ENCODE data around the gene TXNRD1. TPM values are rescaled to one million over a fixed set of nuclear protein-coding genes. Genes with fewer than 3 reads are reported as not detected.
"Not testable (repeated sequence)": the region's sequence is repeated elsewhere in the genome, so short reads cannot be mapped to it uniquely, and the experiment has no call there.

The TXNRD1 gene
- total and polyA plus RNA-seq, 5 donors: 57.9 to 187 (median 144) TPM

- no peak overlapping the region for H3K27ac ChIP-seq (ENCODE audit: low read length)
- H3K4me3 ChIP-seq (ENCODE audit: low read length): no peak overlapping the region
- no peak for DNase-seq
- no peak for ATAC-seq
- H3K4me1 ChIP-seq (ENCODE audit: control insufficient read depth, insufficient read depth, low read length): no peaks in the 10 kb centered on the region
- 84% methylated on average over 4 of the region's 4 CpGs for WGBS
- intact Hi-C loops (cut with DNase I): no loop called here
- no peaks in the 10 kb centered on the region for H3K27me3 ChIP-seq (ENCODE audit: control insufficient read depth, insufficient read depth)
- H3K9me3 ChIP-seq (ENCODE audit: control insufficient read depth, low read length): no peaks in the 10 kb centered on the region
Measured at GRCh38 chr12:104263026-104263425, 47.4 kb downstream of the TXNRD1 start.

- Histone ChIP-seq H3K27ac (ENCODE audit: low read length) (no peak overlapping the region), H3K9me3 (ENCODE audit: control insufficient read depth, low read length) (no peaks in the 10 kb centered on the region), H3K4me1 (ENCODE audit: control insufficient read depth, insufficient read depth, low read length) (no peaks in the 10 kb centered on the region), H3K27me3 (ENCODE audit: control insufficient read depth, insufficient read depth) (no peaks in the 10 kb centered on the region), H3K4me3 (ENCODE audit: low read length) (no peak overlapping the region)
- intact Hi-C loops (cut with DNase I): no loop called here
- DNase-seq (no peak), ATAC-seq (no peak)
- 59% methylated on average over 1 of the region's 1 CpG for WGBS
Measured at GRCh38 chr12:104263580-104264358, 48.2 kb downstream of the TXNRD1 start.

GRCh38 chr12:104265436-104265835 is 49.9 kb downstream of the TXNRD1 start:
- ATAC-seq; H3K27me3 ChIP-seq (ENCODE audit: control insufficient read depth, insufficient read depth); DNase-seq; intact Hi-C loops (cut with DNase I); H3K4me3 ChIP-seq (ENCODE audit: low read length); H3K9me3 ChIP-seq (ENCODE audit: control insufficient read depth, low read length); H3K4me1 ChIP-seq (ENCODE audit: control insufficient read depth, insufficient read depth, low read length); H3K27ac ChIP-seq (ENCODE audit: low read length): not testable (repeated sequence)
- 97% methylated on average over 19 of the region's 24 CpGs for WGBS

- Histone ChIP-seq H3K27me3 (ENCODE audit: control insufficient read depth, insufficient read depth) (no peaks in the 10 kb centered on the region), H3K4me3 (ENCODE audit: low read length) (no peak overlapping the region), H3K9me3 (ENCODE audit: control insufficient read depth, low read length) (no peaks in the 10 kb centered on the region), H3K4me1 (ENCODE audit: control insufficient read depth, insufficient read depth, low read length) (no peaks in the 10 kb centered on the region), H3K27ac (ENCODE audit: low read length) (no peak overlapping the region)
- WGBS: 74% methylated on average over 11 of the region's 11 CpGs
- DNase-seq: no peak
- intact Hi-C loops (cut with DNase I): no loop called here
- no peak for ATAC-seq
Measured at GRCh38 chr12:104272938-104273337, 57.4 kb downstream of the TXNRD1 start.

GRCh38 chr12:104273503-104273902 is 57.9 kb downstream of the TXNRD1 start:
- Histone ChIP-seq H3K27me3 (ENCODE audit: control insufficient read depth, insufficient read depth) (no peaks in the 10 kb centered on the region), H3K4me3 (ENCODE audit: low read length) (no peak overlapping the region), H3K9me3 (ENCODE audit: control insufficient read depth, low read length) (no peaks in the 10 kb centered on the region), H3K4me1 (ENCODE audit: control insufficient read depth, insufficient read depth, low read length) (no peaks in the 10 kb centered on the region), H3K27ac (ENCODE audit: low read length) (no peak overlapping the region)
- WGBS: 96% methylated on average over 11 of the region's 11 CpGs
- intact Hi-C loops (cut with DNase I): no loop called here
- ATAC-seq: no peak
- no peak for DNase-seq

- 97% methylated on average over 4 of the region's 4 CpGs for WGBS
- no peaks in the 10 kb centered on the region for H3K9me3 ChIP-seq (ENCODE audit: control insufficient read depth, low read length)
Measured at GRCh38 chr12:104274811-104275210, 59.2 kb downstream of the TXNRD1 start.

GRCh38 chr12:104275689-104276088 is 60.1 kb downstream of the TXNRD1 start:
- Histone ChIP-seq H3K27me3 (ENCODE audit: control insufficient read depth, insufficient read depth) (no peaks in the 10 kb centered on the region), H3K4me1 (ENCODE audit: control insufficient read depth, insufficient read depth, low read length) (no peaks in the 10 kb centered on the region), H3K4me3 (ENCODE audit: low read length) (no peak overlapping the region), H3K27ac (ENCODE audit: low read length) (no peak overlapping the region), H3K9me3 (ENCODE audit: control insufficient read depth, low read length) (no peaks in the 10 kb centered on the region)
- DNase-seq (no peak), ATAC-seq (no peak)
- WGBS: 77% methylated on average over 5 of the region's 5 CpGs
- intact Hi-C loops (cut with DNase I): no loop called here

More at GRCh38 chr12:104274811-104275210, 59.2 kb downstream of the TXNRD1 start:
- no peak overlapping the region for H3K27ac ChIP-seq (ENCODE audit: low read length)
- ATAC-seq (no peak), DNase-seq (no peak)
- H3K27me3 ChIP-seq (ENCODE audit: control insufficient read depth, insufficient read depth): no peaks in the 10 kb centered on the region
- intact Hi-C loops (cut with DNase I): no loop called here
- H3K4me3 ChIP-seq (ENCODE audit: low read length): no peak overlapping the region
- H3K4me1 ChIP-seq (ENCODE audit: control insufficient read depth, insufficient read depth, low read length): no peaks in the 10 kb centered on the region

GRCh38 chr12:104276273-104277131 is 60.9 kb downstream of the TXNRD1 start:
- 76% methylated on average over 8 of the region's 8 CpGs for WGBS
- intact Hi-C loops (cut with DNase I): no loop called here
- Histone ChIP-seq H3K9me3 (ENCODE audit: control insufficient read depth, low read length) (no peaks in the 10 kb centered on the region), H3K4me1 (ENCODE audit: control insufficient read depth, insufficient read depth, low read length) (no peaks in the 10 kb centered on the region), H3K4me3 (ENCODE audit: low read length) (no peak overlapping the region), H3K27me3 (ENCODE audit: control insufficient read depth, insufficient read depth) (no peaks in the 10 kb centered on the region), H3K27ac (ENCODE audit: low read length) (no peak overlapping the region)
- DNase-seq (no peak), ATAC-seq (peak; percentile 34 to 41)

- Histone ChIP-seq H3K27me3 (ENCODE audit: control insufficient read depth, insufficient read depth) (no peaks in the 10 kb centered on the region), H3K4me1 (ENCODE audit: control insufficient read depth, insufficient read depth, low read length) (no peaks in the 10 kb centered on the region), H3K9me3 (ENCODE audit: control insufficient read depth, low read length) (no peaks in the 10 kb centered on the region), H3K27ac (ENCODE audit: low read length) (no peak overlapping the region), H3K4me3 (ENCODE audit: low read length) (no peak overlapping the region)
- ATAC-seq (no peak), DNase-seq (no peak)
- intact Hi-C loops (cut with DNase I): no loop called here
Measured at GRCh38 chr12:104279164-104279563, 63.6 kb downstream of the TXNRD1 start.

- 93% methylated on average over 1 of the region's 1 CpG for WGBS
- ATAC-seq (no peak), DNase-seq (no peak)
- intact Hi-C loops (cut with DNase I): no loop called here
- Histone ChIP-seq H3K4me3 (ENCODE audit: low read length) (no peak overlapping the region), H3K27me3 (ENCODE audit: control insufficient read depth, insufficient read depth) (no peaks in the 10 kb centered on the region), H3K27ac (ENCODE audit: low read length) (no peak overlapping the region), H3K4me1 (ENCODE audit: control insufficient read depth, insufficient read depth, low read length) (no peaks in the 10 kb centered on the region), H3K9me3 (ENCODE audit: control insufficient read depth, low read length) (no peaks in the 10 kb centered on the region)
Measured at GRCh38 chr12:104280111-104280510, 64.5 kb downstream of the TXNRD1 start.

- no peak overlapping the region for H3K4me3 ChIP-seq (ENCODE audit: low read length)
- intact Hi-C loops (cut with DNase I): no loop called here
- ATAC-seq (no peak), DNase-seq (no peak)
- 75% methylated on average over 4 of the region's 4 CpGs for WGBS
- peaks cover 2% of the 10 kb centered on the region for H3K4me1 ChIP-seq (ENCODE audit: control insufficient read depth, insufficient read depth, low read length)
- H3K9me3 ChIP-seq (ENCODE audit: control insufficient read depth, low read length): no peaks in the 10 kb centered on the region
- no peak overlapping the region for H3K27ac ChIP-seq (ENCODE audit: low read length)
- no peaks in the 10 kb centered on the region for H3K27me3 ChIP-seq (ENCODE audit: control insufficient read depth, insufficient read depth)
Measured at GRCh38 chr12:104280717-104281458, 65.3 kb downstream of the TXNRD1 start.

Data from right cardiac atrium (tissue), 5 donors.